ENCODE data around the gene TGFA.

The TGFA gene

DNA sequence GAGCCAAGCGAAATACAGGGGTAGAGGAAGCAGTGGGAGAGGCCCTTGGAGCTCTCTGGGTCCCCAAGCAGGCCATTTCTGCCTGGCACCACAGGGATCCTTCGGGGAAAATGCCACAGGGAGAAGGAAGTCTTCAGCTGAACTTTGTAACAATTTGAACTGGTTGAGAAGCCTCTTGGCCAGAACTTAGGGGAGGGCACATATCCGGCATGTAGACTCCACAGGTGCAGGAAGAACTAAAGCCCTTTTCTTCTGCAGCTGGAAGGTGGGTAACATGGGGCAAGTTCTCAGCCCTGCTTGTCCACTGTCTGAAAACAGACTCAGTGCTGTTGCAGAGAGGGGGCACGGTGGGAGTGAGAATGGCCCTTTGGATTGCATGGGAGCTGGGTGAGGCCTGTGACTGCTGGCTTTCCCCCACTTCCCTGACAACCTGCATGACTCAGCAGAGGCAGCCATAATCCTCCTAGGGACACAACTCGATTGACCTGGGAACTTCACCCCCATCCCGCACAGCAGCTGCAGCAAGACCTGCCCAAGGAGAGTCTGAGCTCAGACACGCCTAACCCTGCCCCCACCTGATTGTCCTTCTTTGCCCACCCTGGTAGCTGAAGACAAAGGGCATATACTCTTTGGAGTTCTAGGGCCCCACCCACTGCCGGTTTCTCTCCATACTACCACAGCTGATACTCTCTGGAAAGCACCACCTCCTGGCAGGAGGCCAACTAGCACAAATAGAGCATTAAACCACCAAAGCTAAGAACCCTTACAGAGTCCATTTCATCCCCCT, 150.2 kb downstream of the TGFA start:
- no peaks in the 10 kb centered on the region for H3K27me3 ChIP-seq (ENCODE audit: low read depth, low read length)
- H3K27ac ChIP-seq (ENCODE audit: low read length) = no peak overlapping the region
- H3K9me3 ChIP-seq (ENCODE audit: control insufficient read depth in 1 of 2, low read length in 2 of 2) = no peaks in the 10 kb centered on the region
- no peak overlapping the region for H3K4me3 ChIP-seq (ENCODE audit: low read depth in 1 of 2, low read length in 2 of 2)
- no peaks in the 10 kb centered on the region for H3K36me3 ChIP-seq (ENCODE audit: control insufficient read depth in 1 of 2, insufficient read depth in 2 of 2, low read length in 2 of 2)
- no peaks in the 10 kb centered on the region for H3K4me1 ChIP-seq (ENCODE audit: control insufficient read depth in 1 of 2, insufficient read depth in 2 of 2, low read length in 2 of 2)

GRCh38 chr2:70400539-70400938, 153.1 kb downstream of the TGFA start:
- H3K27me3 ChIP-seq (ENCODE audit: low read depth, low read length) = no peaks in the 10 kb centered on the region
- no peaks in the 10 kb centered on the region for H3K4me1 ChIP-seq (ENCODE audit: control insufficient read depth in 1 of 2, insufficient read depth in 2 of 2, low read length in 2 of 2)
- H3K9me3 ChIP-seq (ENCODE audit: control insufficient read depth in 1 of 2, low read length in 2 of 2) = no peaks in the 10 kb centered on the region
- H3K4me3 ChIP-seq (ENCODE audit: low read depth in 1 of 2, low read length in 2 of 2) = no peak overlapping the region
- no peak overlapping the region for H3K27ac ChIP-seq (ENCODE audit: low read length)
- H3K36me3 ChIP-seq (ENCODE audit: control insufficient read depth in 1 of 2, insufficient read depth in 2 of 2, low read length in 2 of 2) = no peaks in the 10 kb centered on the region

GRCh38 chr2:70399046-70399445, 154.6 kb downstream of the TGFA start:
- H3K27ac ChIP-seq (ENCODE audit: low read length) = no peak overlapping the region
- no peaks in the 10 kb centered on the region for H3K9me3 ChIP-seq (ENCODE audit: control insufficient read depth in 1 of 2, low read length in 2 of 2)
- H3K36me3 ChIP-seq (ENCODE audit: control insufficient read depth in 1 of 2, insufficient read depth in 2 of 2, low read length in 2 of 2) = no peaks in the 10 kb centered on the region
- H3K27me3 ChIP-seq (ENCODE audit: low read depth, low read length) = no peaks in the 10 kb centered on the region
- no peak overlapping the region for H3K4me3 ChIP-seq (ENCODE audit: low read depth in 1 of 2, low read length in 2 of 2)
- no peaks in the 10 kb centered on the region for H3K4me1 ChIP-seq (ENCODE audit: control insufficient read depth in 1 of 2, insufficient read depth in 2 of 2, low read length in 2 of 2)
